ENCODE measurements around the gene ITGA4.

DNA sequence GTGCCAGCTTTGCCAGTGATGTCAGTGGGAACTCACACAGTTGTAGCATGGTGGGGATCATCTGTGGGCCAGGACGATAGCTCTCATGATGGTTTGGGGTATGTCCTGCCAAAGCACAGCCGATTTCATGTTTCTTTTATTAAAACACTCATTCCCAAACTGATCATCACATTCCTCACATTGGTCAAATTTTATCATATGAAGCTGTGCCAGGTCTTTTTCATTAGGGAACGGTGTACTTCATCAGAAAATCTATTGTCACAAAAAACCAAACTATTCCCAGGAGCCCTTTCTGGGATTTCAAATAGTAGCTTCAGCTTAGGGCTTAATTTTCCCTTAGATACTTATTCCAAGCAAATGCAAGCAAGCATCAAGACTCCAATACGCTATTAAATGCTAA is 42.0 kb downstream of the ITGA4 start:
- TF ChIP-seq, protein P1, sequence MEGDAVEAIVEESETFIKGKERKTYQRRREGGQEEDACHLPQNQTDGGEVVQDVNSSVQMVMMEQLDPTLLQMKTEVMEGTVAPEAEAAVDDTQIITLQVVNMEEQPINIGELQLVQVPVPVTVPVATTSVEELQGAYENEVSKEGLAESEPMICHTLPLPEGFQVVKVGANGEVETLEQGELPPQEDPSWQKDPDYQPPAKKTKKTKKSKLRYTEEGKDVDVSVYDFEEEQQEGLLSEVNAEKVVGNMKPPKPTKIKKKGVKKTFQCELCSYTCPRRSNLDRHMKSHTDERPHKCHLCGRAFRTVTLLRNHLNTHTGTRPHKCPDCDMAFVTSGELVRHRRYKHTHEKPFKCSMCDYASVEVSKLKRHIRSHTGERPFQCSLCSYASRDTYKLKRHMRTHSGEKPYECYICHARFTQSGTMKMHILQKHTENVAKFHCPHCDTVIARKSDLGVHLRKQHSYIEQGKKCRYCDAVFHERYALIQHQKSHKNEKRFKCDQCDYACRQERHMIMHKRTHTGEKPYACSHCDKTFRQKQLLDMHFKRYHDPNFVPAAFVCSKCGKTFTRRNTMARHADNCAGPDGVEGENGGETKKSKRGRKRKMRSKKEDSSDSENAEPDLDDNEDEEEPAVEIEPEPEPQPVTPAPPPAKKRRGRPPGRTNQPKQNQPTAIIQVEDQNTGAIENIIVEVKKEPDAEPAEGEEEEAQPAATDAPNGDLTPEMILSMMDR (conservative IDR thresholded peaks at IDR 0.05 in 1 of 2, IDR thresholded peaks at IDR 0.05 in 1 of 2; ENCODE audit: extremely low read depth in 1 of 2, insufficient read depth in 1 of 2, low read depth in 1 of 2, low read length in 2 of 2): no peak
- no peak for TF ChIP-seq EZH2 (IDR thresholded peaks at IDR 0.05; ENCODE audit: borderline replicate concordance, low read length)
